Thyroid gland (tissue), 4 donors: ENCODE data around the gene LTA.

ENCODE experiments used
- POLR2A ChIP-seq, 2 donors: fragments of 450-650 bp; IDR thresholded peaks; one replicate each; pipeline ENCODE4 v1.6.1; 2017; ENCODE audit warnings: antibody characterized with exemption in 2 of 2, mild to moderate bottlenecking in 2 of 2, moderate library complexity in 1 of 2
- TF ChIP-seq, protein P1 (sequence below), 6 experiments: fragments of 200-600 bp in 3 of 6; fragments of 450-650 bp in 3 of 6; sonication (generic) in 3 of 6; IDR thresholded peaks; one replicate each; pipeline ENCODE4 v1.5.1; 2016 to 2019; ENCODE audit warnings: antibody characterized with exemption in 6 of 6, mild to moderate bottlenecking in 2 of 6, inconsistent platforms in 1 of 6, moderate library complexity in 1 of 6

DNA sequence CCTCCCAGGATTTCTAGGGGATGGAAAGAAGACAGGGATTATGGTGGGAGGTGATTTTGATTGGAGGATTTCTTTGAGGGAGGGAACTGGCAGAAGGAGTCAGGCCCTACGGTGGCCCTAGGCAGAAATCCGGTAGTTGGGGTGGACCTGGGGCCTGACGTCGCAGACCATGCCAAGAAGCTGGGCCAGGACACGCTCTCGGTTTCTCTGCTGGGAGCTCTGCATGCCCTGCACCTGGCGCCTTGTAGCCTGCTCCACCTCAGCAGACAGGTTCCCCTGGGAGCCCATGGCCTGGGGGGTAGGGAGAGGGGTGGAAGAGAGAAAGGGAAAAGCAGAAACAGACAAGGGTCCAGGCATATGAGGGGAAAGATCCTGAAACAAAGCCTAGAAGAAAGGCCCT lies 26.8 kb upstream of the LTA start:
- no peak for TF ChIP-seq POLR2A (IDR thresholded peaks at IDR 0.05)
- TF ChIP-seq, protein P1, sequence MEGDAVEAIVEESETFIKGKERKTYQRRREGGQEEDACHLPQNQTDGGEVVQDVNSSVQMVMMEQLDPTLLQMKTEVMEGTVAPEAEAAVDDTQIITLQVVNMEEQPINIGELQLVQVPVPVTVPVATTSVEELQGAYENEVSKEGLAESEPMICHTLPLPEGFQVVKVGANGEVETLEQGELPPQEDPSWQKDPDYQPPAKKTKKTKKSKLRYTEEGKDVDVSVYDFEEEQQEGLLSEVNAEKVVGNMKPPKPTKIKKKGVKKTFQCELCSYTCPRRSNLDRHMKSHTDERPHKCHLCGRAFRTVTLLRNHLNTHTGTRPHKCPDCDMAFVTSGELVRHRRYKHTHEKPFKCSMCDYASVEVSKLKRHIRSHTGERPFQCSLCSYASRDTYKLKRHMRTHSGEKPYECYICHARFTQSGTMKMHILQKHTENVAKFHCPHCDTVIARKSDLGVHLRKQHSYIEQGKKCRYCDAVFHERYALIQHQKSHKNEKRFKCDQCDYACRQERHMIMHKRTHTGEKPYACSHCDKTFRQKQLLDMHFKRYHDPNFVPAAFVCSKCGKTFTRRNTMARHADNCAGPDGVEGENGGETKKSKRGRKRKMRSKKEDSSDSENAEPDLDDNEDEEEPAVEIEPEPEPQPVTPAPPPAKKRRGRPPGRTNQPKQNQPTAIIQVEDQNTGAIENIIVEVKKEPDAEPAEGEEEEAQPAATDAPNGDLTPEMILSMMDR (IDR thresholded peaks at IDR 0.05) = no peak
